HG02943 (cell line): ENCODE results near the gene HOXD4.

Source experiments
- ATAC-seq: cut with Tn5 transposase; IDR thresholded peaks from one replicate; pipeline ENCODE4 v1.9.1; 2021; ENCODE audit warnings: mild to moderate bottlenecking, low read depth, moderate library complexity; ENCODE audit not compliant: unreplicated experiment

HOXD4 gene

GRCh38 chr2:176151442-176152287 lies at the start of gene HOXD4:
Gene HOXD4, plus strand, starts transcription at chr2:176151550. Its CDS starts 84 bp downstream, at chr2:176151634.
- no peak for ATAC-seq

DNA sequence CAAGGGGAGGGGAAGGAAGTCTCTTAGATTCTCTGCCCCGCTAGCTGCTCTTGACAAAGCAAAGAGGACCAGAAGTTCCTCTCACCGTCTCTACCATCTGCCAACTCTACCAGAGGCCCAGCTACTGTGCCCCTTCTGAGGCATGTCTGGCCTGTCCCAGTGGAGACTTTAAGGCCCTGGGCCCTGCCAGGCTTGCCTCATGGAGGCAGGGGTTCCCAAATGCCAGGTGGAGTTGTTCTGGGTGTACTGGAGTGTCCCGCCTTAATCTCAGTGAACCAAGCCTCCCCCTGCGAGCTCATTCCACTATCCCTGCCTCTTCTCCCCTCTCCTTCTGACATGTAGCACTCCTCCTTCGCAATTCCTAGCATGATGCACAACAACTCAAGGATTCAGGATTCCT lies 49.5 kb upstream of the HOXD4 start:
- no peak for ATAC-seq

GRCh38 chr2:176102309-176102866 lies 49.0 kb upstream of the HOXD4 start:
- no peak for ATAC-seq

DNA sequence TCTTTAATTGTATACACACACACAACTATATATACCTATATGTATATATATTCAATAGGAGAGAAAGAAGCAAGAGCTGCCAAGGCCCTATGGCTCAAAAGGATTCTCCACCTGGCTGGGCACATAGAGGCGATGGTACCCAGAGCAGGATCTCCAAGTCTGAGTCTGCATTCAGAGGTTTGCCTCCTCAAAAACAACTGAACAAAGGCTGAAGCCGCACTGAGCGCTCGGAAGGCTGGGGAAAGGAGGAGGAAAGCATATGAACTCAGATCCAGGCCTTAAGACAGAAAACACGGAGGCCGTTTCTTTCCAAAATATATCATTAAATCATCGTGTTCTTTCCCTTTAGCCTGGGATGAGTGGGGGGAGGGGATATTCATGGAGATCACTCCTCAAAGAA lies 48.2 kb upstream of the HOXD4 start:
- ATAC-seq, result no peak

GRCh38 chr2:176103742-176104315 lies 47.5 kb upstream of the HOXD4 start:
- ATAC-seq, result no peak

GRCh38 chr2:176104316-176105077 lies 46.9 kb upstream of the HOXD4 start:
- ATAC-seq, result no peak

DNA sequence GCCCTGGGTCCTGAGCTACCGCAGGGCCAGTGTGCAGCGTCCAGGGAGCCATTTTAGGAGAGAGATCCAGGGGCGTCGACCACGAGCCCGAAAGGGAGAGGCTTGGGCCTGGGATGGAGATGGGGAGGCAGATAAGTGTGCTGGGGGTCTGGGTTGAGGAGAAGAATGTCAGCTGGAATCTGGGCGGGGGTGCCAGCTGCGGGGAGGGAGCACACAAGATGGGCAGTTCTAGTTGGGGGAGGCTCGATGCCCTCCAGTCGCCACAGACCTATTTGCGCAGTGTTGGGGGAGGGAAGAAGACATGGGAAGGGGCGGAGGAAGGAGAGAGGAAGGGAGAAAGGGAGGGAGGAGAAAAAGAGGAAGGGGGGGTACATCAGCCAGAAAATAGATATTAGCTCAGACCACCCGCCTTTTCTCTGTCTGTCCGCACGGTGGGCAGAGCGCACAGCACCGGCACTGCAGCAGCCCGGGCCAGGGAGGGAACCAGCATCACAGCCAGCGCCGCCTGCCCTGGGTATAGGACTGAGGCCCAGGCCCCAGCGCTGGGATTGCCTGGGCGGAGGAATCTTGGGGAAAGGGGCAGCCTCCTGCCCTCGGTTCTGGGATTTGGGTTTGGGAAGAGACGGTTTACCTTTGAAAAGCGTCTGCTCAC lies 46.1 kb upstream of the HOXD4 start:
- no peak for ATAC-seq

DNA sequence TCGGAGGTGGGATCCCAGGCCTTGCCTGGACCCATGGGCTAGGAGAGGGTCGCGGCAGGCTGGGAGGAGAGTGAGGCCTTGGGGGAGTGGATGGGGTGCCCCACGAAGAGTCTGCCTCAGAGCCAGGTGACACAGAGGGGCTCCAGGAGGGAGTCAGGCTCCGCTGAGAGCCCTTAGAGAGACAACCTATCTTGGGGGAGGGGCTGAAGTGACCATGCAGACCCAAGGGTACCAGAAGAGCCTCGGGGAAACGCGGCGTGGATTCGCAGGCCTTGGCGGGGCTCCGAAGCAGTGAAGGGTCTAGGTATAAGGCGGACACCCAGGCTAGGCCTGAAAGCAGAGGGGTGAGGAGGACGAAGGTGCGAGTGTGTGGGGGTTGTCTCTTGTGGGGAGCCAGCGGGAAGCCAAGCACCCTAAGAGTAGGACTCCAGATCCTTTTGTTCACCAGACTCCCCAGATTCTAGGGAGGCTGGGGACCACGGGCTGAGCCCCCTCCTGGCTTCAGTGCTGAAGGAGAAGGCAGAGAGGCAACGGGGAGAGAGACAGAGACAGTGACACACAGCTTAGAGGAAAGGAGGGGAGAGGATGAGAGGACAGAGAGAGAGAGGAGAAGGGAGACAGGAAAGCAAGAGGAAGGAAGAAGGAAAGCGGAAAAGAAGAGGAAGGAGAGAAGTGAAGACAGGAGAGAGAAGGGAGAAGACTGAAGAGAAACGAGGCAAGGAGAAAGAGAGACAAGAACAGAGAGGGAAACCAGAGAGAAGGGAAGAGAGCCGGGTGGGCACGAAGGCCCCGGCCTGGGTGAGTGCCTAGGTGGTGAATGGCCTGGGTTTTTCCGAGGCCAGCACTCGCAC lies 45.4 kb upstream of the HOXD4 start:
- no peak for ATAC-seq

DNA sequence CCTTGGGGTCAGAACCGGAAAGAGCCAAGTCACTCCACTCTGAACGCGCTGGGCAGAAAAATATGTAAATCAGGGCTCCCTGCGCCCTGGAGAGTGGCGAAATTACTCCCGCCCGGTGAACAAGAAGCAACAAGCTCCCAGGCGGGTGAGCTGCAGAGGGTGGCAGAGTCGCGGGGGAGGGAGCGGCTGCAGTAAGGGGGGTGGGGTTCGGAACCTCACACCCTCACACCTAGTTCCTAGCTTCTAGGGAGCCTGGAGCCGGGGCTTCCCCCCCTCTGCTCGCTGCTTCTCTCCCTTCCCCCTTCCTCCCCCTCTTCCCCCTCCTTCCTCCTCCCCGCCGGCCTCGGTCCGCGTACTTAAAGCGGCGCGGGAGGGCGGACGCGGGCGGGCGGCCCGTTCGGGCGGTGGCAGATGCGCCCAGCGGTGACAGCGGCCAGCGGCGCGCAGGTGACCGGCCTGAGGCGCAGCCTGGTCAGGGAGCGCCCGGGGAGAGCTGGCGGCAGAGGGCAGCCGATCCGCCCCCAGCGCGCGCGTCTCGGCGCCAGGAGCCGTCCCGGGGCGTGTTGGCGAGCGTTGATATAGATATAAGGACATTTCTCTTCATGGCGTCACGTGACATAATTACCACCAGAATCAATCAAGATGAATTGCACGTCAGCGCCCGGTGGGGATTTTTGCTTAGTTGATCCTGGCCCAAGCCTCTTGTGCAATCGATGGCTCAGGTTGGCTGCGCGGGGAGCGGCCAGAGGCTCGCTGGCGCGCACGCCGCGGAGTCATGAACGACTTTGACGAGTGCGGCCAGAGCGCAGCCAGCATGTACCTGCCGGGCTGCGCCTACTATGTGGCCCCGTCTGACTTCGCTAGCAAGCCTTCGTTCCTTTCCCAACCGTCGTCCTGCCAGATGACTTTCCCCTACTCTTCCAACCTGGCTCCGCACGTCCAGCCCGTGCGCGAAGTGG lies 44.5 kb upstream of the HOXD4 start, which contains the start of gene HOXD11:
TSS of gene HOXD11 (plus strand) at position 700 of the 959 bp plus-strand sequence. CDS start at position 776, 76 bp downstream.
- ATAC-seq, result no peak

DNA sequence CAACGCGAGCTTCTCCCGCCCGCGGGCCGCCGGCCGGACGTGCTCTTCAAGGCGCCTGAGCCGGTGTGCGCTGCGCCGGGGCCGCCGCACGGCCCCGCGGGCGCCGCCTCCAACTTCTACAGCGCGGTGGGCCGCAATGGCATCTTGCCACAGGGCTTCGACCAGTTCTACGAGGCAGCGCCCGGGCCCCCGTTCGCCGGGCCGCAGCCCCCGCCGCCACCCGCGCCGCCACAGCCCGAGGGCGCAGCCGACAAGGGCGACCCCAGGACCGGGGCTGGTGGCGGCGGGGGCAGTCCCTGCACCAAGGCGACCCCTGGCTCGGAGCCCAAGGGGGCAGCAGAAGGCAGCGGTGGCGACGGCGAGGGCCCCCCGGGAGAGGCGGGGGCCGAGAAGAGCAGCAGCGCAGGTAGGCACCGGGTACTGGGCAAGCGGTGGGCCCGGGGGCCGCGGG lies 43.6 kb upstream of the HOXD4 start:
- ATAC-seq, result no peak

- no peak for ATAC-seq
Observed at GRCh38 chr2:176109192-176109901, 42.0 kb upstream of the HOXD4 start.

DNA sequence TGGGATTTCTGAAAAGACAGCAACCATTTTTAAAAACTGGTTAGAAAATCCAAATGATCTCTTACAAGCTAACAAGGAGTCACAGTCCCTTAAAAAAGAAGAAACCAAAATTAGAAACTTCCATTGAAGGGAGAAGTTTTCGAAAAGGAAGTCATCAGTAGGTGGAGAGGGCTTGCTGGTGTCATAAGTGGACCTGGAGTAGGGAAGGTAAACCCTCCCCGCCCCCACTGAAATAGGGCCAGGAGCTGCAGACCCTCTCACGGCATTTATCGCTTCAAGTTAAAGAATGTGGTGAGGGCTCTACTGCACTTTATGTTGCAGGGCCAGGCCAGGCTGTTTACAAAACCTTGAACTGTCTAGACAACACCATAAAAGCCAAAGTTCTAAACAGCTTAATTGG lies 41.4 kb upstream of the HOXD4 start:
- no peak for ATAC-seq

- ATAC-seq, result no peak
Observed at GRCh38 chr2:176110415-176111308, 40.7 kb upstream of the HOXD4 start.

DNA sequence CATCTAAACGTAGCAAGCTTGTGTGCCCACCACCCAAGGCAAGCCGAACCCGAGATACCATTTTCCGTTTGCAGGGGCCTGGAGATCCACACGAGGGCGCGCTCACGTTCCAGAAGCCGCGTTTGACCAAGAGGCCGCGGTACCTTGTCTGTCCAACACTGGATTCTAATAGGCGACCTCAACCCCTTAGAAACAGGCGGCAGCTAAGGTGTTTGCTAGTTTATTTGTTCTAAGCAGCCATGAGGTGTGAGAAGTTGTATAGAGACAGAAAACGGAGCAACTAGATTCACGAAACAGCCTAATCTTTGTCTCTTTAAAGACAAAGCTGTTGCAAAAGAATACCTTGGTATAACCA lies 40.1 kb upstream of the HOXD4 start:
- ATAC-seq, result no peak

DNA sequence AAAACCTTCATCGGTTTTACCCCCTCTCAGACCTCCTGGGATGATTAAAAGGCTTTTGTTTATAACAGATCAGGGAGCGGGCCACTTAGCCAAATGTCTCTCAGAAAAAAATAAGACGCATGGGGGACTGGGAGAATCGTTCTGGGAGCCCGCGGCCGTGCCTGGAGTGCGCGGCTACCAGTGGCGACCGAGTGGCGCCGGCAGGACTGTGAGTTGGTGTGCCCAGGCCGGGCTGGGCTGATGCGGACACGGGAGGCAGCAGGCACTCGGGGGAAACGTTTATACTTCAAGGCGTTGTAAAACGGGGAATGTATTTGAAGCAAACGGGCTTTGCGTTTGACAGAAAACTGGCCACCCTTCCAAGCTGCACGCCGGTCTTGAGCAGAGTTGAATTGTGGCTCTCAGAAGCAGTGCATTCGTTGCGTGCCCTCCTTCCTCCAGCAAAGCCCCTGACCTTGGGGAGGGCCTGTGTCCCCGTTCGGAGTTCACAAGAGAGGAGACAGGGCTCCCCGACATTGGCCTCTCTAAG lies 39.4 kb upstream of the HOXD4 start:
- no peak for ATAC-seq
